Caco-2 (cell line): ENCODE measurements around the gene STXBP5L. TPM values are rescaled to one million over a fixed set of nuclear protein-coding genes. Genes with fewer than 3 reads are reported as not detected.
"Not testable (repeated sequence)": the region's sequence is repeated elsewhere in the genome, so short reads cannot be mapped to it uniquely, and the experiment has no call there.

ENCODE experiments used
- BruUV-seq: library from RNA; stranded (reverse); fragments of 400-500 nt; replicated peaks from 2 replicates; lab custom pipeline; 2021; lab: Mats Ljungman, UMichigan
- CTCF ChIA-PET: fragments of 300-600 bp; sonication (Branson Sonifier 250); formaldehyde crosslinking; loops from one replicate; lab custom pipeline; 2022; ENCODE audit warnings: antibody characterized with exemption; lab: Charles Lee
- POLR2A ChIA-PET: fragments of 300-600 bp; sonication (Branson Sonifier 250); formaldehyde crosslinking; loops from one replicate; lab custom pipeline; 2022; ENCODE audit warnings: antibody characterized with exemption; lab: Charles Lee
- DNase-seq, 2 experiments: peaks; one replicate each; pipeline versions ENCODE4 v3.0.0 to v3.0.0-alpha.2; 2020 to 2022
- H3K27me3 ChIP-seq: replicated peaks from 2 replicates; pipeline ENCODE4 v1.6.0; 2011; ENCODE audit warnings: low read length; ENCODE audit not compliant: control insufficient read depth, insufficient read depth
- H3K36me3 ChIP-seq: 2 replicates; pipeline ENCODE4 v1.5.1; 2011; ENCODE audit warnings: low read length; ENCODE audit not compliant: control insufficient read depth, insufficient read depth
- H3K4me1 ChIP-seq: fragments of 250-450 bp; sonication (Bioruptor Pico); 2 replicates; pipeline ENCODE4 v1.5.1; 2020; ENCODE audit warnings: mild to moderate bottlenecking
- H3K4me3 ChIP-seq: 2 replicates; pipeline ENCODE4 v1.5.1; 2011; ENCODE audit warnings: low read depth, mild to moderate bottlenecking, control low read depth, low read length
- H3K9me3 ChIP-seq: fragments of 250-450 bp; sonication (Bioruptor Pico); 2 replicates; pipeline ENCODE4 v1.5.1; 2020; ENCODE audit warnings: mild to moderate bottlenecking, moderate library complexity
- H3K27ac Mint-ChIP-seq: one replicate; pipeline ENCODE4 v1.8.0; 2022; ENCODE audit warnings: mixed read lengths; ENCODE audit not compliant: unreplicated experiment
- H3K27me3 Mint-ChIP-seq: one replicate; pipeline ENCODE4 v1.8.0; 2022; ENCODE audit warnings: mixed read lengths; ENCODE audit not compliant: insufficient read depth, unreplicated experiment
- H3K36me3 Mint-ChIP-seq: one replicate; pipeline ENCODE4 v1.8.0; 2022; ENCODE audit warnings: mild to moderate bottlenecking, mixed read lengths; ENCODE audit not compliant: insufficient read depth, unreplicated experiment
- H3K4me1 Mint-ChIP-seq: one replicate; pipeline ENCODE4 v1.8.0; 2022; ENCODE audit warnings: low read depth, mixed read lengths; ENCODE audit not compliant: unreplicated experiment
- H3K4me3 Mint-ChIP-seq: one replicate; pipeline ENCODE4 v1.8.0; 2022; ENCODE audit warnings: mild to moderate bottlenecking, moderate library complexity, mixed read lengths; ENCODE audit not compliant: unreplicated experiment
- H3K9me3 Mint-ChIP-seq: one replicate; pipeline ENCODE4 v1.8.0; 2022; ENCODE audit warnings: mixed read lengths; ENCODE audit not compliant: unreplicated experiment
- intact Hi-C: fragments of 100-400 bp; cut with micrococcal nuclease; formaldehyde crosslinking; loops from one replicate; pipeline ENCODE4 v1.10.0; 2022; ENCODE audit not compliant: unreplicated experiment
- total RNA-seq: library from RNA; stranded (reverse); gene quantifications from 2 replicates; pipeline ENCODE4 v1.2.3, GENCODE V29; 2022
- TF ChIP-seq, protein P1 (sequence below), 2 experiments: fragments of 200-600 bp in 1 of 2; IDR thresholded peaks; 1 replicate in 1 of 2; 2 replicates in 1 of 2; pipeline versions ENCODE4 v1.5.1 to v1.8.0; 2011 to 2022; ENCODE audit warnings: antibody characterized with exemption in 1 of 2, control low read depth in 1 of 2, inconsistent platforms in 1 of 2, low read depth in 1 of 2, low read length in 1 of 2, mild to moderate bottlenecking in 1 of 2, moderate library complexity in 1 of 2; ENCODE audit not compliant: insufficient read depth in 1 of 2, severe bottlenecking in 1 of 2, unreplicated experiment in 1 of 2

Gene STXBP5L
- total RNA-seq, 1 experiment from 2014 or later = not detected

DNA sequence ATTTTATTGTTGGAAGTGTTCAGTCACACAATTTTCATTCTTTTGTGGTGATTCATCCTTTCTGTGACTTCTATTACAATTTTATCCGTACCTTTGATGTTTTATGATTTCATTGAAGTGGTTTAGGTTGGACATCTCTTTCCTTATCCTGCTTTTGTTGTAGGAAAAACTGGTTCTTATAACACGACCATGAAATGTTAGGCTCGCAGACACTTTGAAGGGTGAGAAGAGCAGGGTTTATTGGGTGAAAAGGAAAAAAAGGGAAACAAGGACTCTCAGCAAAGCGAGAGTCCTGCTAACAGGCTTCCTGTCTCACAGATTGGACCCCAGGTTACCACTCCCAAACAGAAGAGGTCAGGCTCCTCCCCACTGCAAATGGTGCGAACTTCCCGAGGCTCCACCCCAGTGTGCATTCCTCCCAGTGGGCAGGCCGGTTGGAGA lies 257.4 kb downstream of the STXBP5L start:
- no peak overlapping the region for H3K27ac Mint-ChIP-seq
- ChIA-PET POLR2A (no interaction called here), CTCF (no interaction called here)
- no peaks in the 10 kb centered on the region for H3K36me3 Mint-ChIP-seq
- H3K9me3 ChIP-seq = no peaks in the 10 kb centered on the region
- peaks cover 5% of the 10 kb centered on the region; the same call in 1 of the 2 replicates for H3K4me1 ChIP-seq
- no peak overlapping the region for H3K4me3 ChIP-seq
- no TSS peak for BruUV-seq
- H3K27me3 Mint-ChIP-seq = no peaks in the 10 kb centered on the region
- H3K9me3 Mint-ChIP-seq = peaks cover 9% of the 10 kb centered on the region
- intact Hi-C loops = no loop called here
- no peaks in the 10 kb centered on the region for H3K36me3 ChIP-seq
- H3K4me1 Mint-ChIP-seq = no peaks in the 10 kb centered on the region
- TF ChIP-seq, protein P1, sequence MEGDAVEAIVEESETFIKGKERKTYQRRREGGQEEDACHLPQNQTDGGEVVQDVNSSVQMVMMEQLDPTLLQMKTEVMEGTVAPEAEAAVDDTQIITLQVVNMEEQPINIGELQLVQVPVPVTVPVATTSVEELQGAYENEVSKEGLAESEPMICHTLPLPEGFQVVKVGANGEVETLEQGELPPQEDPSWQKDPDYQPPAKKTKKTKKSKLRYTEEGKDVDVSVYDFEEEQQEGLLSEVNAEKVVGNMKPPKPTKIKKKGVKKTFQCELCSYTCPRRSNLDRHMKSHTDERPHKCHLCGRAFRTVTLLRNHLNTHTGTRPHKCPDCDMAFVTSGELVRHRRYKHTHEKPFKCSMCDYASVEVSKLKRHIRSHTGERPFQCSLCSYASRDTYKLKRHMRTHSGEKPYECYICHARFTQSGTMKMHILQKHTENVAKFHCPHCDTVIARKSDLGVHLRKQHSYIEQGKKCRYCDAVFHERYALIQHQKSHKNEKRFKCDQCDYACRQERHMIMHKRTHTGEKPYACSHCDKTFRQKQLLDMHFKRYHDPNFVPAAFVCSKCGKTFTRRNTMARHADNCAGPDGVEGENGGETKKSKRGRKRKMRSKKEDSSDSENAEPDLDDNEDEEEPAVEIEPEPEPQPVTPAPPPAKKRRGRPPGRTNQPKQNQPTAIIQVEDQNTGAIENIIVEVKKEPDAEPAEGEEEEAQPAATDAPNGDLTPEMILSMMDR (IDR thresholded peaks at IDR 0.05; ENCODE audit: insufficient read depth in 1 of 2, low read depth in 1 of 2, low read length in 1 of 2, severe bottlenecking in 1 of 2, unreplicated experiment in 1 of 2) = no peak
- peak; percentile 32 to 44 for DNase-seq
- H3K27me3 ChIP-seq = no peaks in the 10 kb centered on the region
- peak overlapping the region; percentile 50 for H3K4me3 Mint-ChIP-seq

DNA sequence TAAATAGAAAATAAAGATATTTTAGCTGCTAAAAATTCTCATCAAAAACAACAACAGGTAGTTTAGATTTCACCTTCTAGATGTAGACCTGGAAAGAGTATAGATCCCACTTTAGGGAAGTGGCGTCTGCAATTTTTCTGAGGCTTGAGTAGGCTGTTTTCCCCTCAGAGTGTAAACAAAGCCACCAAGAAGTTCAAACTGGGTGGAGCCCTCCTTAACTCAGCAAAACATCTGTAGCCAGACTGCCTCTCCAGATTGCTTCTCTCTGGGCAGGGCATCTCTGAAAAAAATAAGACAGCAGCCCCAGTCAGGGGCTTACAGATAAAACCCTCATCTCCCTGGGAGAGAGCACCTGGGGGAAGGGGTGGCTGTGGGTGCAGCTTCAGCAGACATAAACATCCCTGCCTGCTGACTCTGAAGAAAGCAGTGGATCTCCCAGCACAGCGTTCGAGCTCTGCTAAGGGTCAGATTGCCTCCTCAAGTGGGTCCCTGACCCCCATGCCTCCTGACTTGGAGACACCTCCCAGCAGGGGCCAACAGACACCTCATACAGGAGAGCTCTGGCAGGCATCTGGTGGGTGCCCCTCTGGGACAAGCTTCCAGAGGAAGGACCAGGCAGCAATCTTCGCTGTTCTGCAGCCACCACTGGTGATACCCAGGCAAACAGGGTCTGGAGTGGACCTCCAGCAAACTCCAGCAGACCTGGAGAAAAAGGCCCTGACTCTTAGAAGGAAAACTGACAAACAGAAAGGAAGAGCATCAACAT lies 259.6 kb downstream of the STXBP5L start:
- Histone ChIP-seq H3K27me3 (no peaks in the 10 kb centered on the region), H3K36me3 (no peaks in the 10 kb centered on the region), H3K9me3 (no peaks in the 10 kb centered on the region), H3K4me1 (peaks cover 5% of the 10 kb centered on the region; the same call in 1 of the 2 replicates), H3K4me3 (no peak overlapping the region)
- Mint-ChIP-seq H3K36me3 (no peaks in the 10 kb centered on the region), H3K9me3 (peaks cover 9% of the 10 kb centered on the region), H3K4me3 (no peak overlapping the region), H3K27me3 (no peaks in the 10 kb centered on the region), H3K4me1 (no peaks in the 10 kb centered on the region), H3K27ac (no peak overlapping the region)
- ChIA-PET POLR2A (no interaction called here), CTCF (interaction anchor here (0.6 kb wide), 1 partner anchor 237 kb away, joined by 6 read pairs; no protein-coding TSS in a partner anchor)
- TF ChIP-seq, protein P1 (IDR thresholded peaks at IDR 0.05; ENCODE audit: insufficient read depth in 1 of 2, low read depth in 1 of 2, low read length in 1 of 2, severe bottlenecking in 1 of 2, unreplicated experiment in 1 of 2) = no peak
- DNase-seq = no peak
- no TSS peak for BruUV-seq
- intact Hi-C loops = no loop called here

DNA sequence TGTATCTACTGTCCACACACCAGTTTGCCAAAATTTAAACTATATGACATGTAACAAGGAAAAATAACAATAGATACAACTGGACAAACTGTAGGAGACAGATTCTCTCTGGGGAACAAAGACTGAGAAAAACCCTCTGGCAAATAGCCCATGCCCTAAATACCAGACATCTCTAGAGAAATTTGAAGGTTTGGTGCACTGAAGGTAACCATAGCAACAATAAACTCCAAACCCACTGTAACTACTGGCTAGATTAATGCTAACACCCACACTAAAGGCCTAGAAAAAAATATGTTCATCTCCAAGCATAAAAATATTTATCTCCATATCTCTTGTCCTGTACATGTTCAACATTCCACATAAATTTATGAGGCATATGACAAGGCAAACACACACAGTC lies 267.1 kb downstream of the STXBP5L start:
- no peaks in the 10 kb centered on the region for H3K27me3 Mint-ChIP-seq
- ChIA-PET CTCF (no interaction called here), POLR2A (no interaction called here)
- H3K9me3 ChIP-seq = no peaks in the 10 kb centered on the region
- TF ChIP-seq, protein P1 (IDR thresholded peaks at IDR 0.05; ENCODE audit: insufficient read depth in 1 of 2, low read depth in 1 of 2, low read length in 1 of 2, severe bottlenecking in 1 of 2, unreplicated experiment in 1 of 2) = no peak
- H3K4me3 Mint-ChIP-seq = no peak overlapping the region
- no peaks in the 10 kb centered on the region for H3K27me3 ChIP-seq
- no peak overlapping the region for H3K4me3 ChIP-seq
- no peaks in the 10 kb centered on the region for H3K9me3 Mint-ChIP-seq
- H3K27ac Mint-ChIP-seq = no peak overlapping the region
- no peaks in the 10 kb centered on the region for H3K4me1 ChIP-seq
- intact Hi-C loops = no loop called here
- no peaks in the 10 kb centered on the region for H3K36me3 ChIP-seq
- H3K36me3 Mint-ChIP-seq = no peaks in the 10 kb centered on the region
- BruUV-seq = no TSS peak
- DNase-seq = no peak
- no peaks in the 10 kb centered on the region for H3K4me1 Mint-ChIP-seq

DNA sequence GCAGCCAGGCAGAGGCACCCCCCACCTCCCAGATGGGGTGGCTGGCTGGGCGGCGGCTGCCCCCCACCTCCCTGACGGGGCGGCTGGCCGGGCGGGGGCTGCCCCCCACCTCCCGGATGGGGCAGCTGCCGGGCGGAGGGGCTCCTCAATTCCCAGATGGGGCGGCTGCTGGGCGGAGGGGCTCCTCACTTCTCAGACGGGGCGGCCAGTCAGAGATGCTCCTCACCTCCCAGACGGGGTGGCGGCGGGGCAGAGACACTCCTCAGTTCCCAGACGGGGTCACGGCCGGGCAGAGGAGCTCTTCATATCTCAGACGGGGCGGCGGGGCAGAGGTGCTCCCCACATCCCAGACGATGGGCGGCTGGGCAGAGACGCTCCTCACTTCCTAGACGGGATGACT lies 282.6 kb downstream of the STXBP5L start:
- BruUV-seq, DNase-seq, H3K4me1 Mint-ChIP-seq, H3K4me3 ChIP-seq, intact Hi-C loops, H3K9me3 Mint-ChIP-seq, H3K27me3 Mint-ChIP-seq, H3K4me1 ChIP-seq, POLR2A ChIA-PET, H3K27ac Mint-ChIP-seq, H3K4me3 Mint-ChIP-seq, H3K9me3 ChIP-seq, CTCF ChIA-PET, H3K36me3 Mint-ChIP-seq, H3K27me3 ChIP-seq, H3K36me3 ChIP-seq: not testable (repeated sequence)
